HG02943 (cell line): ENCODE results near the gene CRB2.

Experiments
- ATAC-seq: cut with Tn5 transposase; IDR thresholded peaks from one replicate; pipeline ENCODE4 v1.9.1; 2021; ENCODE audit warnings: mild to moderate bottlenecking, low read depth, moderate library complexity; ENCODE audit not compliant: unreplicated experiment

CRB2 gene

DNA sequence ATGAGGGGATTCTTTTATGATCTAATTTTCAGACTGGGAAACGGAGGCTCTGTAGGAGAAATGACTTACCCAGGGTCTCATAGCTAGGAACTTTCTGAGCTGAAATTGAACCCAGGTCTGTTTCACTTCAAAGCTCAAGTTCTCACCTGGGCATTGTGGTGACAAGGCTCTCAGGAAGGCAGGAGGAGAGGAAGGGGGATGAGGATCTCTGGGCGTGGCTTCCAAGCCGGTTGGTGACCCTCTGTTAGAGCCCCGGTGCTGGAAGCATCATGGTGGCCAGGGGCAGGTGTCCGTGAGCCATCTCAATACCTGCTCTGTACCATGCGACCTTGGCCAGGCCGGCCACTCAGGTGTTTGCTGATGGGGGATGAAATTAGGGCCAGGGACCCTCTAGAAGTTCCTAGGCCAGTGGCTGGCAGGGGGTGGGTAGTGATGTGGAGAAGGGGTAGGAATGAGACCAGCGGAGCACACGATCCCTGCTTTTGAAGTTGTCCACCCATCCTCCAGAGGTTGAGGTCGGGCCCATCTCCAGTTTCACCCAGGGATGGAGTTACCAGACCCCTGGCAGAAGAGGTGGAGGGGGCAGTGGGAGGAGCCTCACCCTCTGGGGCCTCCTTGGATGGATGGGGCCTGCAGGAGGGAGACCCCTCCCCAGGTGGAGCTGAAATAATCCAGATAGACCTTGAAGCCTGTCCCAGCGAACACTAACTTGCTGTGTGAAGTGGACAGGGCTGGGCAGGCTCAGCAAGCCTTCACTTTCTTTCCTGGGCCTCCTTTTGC lies 5.9 kb downstream of the CRB2 start:
- ATAC-seq: no peak

DNA sequence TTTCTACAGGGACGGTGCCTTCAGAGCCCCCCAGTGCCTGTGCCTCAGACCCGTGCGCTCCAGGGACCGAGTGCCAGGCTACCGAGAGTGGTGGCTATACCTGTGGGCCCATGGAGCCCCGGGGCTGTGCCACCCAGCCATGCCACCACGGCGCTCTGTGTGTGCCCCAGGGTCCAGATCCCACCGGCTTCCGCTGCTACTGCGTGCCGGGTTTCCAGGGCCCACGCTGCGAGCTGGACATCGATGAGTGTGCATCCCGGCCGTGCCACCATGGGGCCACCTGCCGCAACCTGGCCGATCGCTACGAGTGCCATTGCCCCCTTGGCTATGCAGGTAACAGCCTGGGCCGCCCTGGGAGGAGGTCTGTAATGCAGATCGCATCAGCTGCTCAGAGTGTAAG lies 6.9 kb downstream of the CRB2 start:
- ATAC-seq: no peak

DNA sequence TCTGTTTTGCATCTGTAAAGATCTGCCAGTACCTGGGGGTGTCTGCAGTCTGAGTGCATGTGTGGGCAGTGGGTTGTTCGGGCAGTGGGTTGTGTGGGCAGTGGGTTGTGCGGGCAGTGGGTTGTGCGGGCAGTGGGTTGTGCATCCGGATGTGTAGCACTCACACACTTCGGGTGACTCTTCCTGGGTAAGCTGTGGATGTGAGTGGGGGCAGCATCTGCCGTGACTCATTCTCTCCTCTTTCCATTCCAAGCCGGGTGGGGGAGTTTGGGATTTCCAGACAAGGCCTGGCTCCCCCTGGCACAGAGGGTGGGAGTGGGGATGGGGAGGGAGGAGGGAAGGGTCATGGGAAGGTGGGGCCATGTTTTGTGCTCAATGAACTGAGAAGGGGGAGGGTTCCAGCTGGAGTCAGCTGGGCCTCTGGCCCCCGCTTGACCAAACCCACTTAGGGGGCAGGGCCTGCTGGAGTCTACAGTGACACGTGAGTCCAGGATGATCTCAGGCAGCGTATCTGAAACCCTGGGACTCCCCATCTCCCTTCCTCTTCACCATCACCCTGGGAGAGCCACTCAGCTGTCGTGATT lies 8.3 kb downstream of the CRB2 start:
- no peak for ATAC-seq

DNA sequence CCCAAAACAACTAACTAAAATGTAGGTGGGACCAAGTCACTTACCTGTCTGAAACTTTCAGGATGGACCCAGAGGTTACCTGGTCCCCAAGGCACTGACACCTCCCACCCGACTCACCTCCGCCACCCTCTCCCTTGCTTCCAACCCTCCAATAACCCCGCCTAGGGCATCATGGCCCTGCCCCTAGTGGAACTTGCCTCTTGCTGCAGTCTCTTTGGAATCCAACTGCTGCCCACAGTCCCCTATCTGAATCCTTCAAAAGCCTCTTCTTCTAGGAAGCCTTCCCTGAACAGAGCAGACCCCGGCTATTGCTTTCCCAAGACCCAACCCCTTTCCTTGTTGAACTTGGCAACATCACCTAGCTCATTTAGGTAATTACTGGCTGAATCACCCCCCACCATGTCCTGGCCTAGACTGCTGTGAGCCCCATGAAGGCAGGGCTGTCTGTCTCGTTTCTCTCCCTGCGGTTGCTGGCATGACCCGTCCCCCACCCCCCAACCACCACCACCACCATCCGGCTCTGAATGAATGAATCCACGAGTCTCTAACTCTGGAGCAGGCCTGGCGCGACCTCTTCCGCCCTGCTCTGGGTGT lies 9.4 kb downstream of the CRB2 start:
- no peak for ATAC-seq

DNA sequence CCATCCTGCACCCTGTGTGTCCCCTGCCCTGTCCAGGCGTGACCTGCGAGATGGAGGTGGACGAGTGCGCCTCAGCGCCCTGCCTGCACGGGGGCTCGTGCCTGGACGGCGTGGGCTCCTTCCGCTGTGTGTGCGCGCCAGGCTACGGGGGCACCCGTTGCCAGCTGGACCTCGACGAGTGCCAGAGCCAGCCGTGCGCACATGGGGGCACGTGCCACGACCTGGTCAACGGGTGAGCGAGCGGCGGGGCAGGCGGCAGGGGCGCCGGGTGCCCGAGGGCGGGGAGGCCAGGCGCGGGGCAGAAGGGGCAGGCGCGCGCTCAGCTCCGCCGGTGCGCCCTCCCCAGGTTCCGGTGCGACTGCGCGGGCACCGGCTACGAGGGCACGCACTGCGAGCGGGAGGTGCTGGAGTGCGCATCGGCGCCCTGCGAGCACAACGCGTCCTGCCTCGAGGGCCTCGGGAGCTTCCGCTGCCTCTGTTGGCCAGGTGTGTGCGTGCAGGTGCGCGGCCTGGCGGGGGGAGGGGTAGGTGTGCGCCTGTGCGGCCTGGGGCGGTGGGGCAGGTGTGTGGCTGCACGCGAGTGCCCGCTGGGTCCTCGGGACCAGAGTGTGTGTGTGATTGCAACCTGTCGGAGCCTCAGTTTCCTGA lies 10.0 kb downstream of the CRB2 start:
- ATAC-seq: no peak

DNA sequence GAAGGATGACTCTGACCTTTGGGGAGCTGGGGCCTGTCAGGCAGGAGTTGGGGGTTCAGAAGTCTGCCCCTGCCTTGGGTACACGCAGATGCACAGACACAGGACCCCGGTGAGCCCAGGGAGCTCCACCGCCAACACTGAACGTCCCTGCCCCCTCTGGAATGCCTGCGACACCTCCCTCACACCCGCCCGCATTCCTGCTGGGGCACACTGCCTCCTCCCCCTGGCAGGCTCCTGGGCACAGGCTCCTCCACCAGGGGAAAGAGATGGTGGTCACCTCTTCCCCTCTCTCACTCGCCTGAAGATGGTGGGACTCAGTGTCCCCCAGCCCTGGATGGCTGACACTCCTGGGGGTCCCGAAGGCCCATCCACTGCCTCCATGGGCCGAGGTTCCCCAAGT lies 12.0 kb downstream of the CRB2 start:
- ATAC-seq: no peak

DNA sequence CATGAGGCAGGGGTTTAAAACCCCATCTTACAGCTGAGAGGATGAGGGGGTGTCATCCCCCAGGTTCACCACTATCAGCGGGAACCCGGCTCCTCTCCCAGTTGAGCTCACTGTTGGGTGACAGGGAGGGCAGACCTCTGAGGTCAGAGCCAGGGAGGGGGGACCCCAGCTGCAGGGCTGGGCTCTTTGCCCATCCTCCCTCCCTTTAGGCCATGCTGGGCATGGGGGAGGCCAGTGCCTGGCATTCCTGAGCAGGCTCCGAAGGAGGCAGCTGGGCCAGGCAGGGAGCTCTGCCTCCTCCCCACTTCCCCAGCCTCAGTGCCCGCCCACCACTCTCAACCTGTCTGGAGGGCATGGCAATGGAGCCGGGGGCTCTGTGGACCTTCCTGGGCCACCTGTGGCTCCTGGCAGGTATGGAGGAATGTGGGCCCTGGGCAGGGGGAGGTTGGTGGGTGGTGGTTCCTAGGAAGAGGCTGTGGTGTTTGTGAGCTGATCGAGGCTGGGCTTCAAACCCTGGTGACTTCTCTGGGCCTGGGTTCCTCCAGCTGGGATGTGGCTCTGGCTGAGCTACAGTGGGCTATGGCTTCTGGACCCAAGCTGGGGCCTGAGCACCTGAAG lies 12.6 kb downstream of the CRB2 start:
- no peak for ATAC-seq

DNA sequence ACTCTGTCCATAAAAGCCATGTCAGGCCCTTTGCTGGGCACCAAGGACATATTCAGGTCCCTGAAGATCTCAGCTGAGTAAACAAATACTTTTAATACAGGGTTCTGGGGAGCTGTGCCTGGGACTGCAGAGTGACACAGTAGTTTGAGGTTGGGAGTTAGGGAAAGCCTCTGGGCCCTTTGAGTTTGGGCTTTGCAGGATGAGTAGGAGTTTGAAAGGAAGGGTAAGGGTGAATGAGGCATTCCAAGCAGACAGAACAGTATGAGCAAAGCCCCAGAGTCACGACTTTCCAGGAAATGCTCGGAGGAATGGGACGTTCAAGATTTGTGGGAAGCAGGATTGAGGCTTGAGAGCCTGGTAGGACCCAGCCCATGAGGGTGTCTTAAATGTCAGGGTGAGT lies 13.3 kb downstream of the CRB2 start:
- no peak for ATAC-seq

DNA sequence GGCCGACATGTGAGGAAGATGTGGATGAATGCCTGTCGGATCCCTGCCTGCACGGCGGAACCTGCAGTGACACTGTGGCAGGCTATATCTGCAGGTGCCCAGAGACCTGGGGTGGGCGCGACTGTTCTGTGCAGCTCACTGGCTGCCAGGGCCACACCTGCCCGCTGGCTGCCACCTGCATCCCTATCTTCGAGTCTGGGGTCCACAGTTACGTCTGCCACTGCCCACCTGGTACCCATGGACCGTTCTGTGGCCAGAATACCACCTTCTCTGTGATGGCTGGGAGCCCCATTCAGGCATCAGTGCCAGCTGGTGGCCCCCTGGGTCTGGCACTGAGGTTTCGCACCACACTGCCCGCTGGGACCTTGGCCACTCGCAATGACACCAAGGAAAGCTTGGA lies 14.1 kb downstream of the CRB2 start:
- no peak for ATAC-seq

DNA sequence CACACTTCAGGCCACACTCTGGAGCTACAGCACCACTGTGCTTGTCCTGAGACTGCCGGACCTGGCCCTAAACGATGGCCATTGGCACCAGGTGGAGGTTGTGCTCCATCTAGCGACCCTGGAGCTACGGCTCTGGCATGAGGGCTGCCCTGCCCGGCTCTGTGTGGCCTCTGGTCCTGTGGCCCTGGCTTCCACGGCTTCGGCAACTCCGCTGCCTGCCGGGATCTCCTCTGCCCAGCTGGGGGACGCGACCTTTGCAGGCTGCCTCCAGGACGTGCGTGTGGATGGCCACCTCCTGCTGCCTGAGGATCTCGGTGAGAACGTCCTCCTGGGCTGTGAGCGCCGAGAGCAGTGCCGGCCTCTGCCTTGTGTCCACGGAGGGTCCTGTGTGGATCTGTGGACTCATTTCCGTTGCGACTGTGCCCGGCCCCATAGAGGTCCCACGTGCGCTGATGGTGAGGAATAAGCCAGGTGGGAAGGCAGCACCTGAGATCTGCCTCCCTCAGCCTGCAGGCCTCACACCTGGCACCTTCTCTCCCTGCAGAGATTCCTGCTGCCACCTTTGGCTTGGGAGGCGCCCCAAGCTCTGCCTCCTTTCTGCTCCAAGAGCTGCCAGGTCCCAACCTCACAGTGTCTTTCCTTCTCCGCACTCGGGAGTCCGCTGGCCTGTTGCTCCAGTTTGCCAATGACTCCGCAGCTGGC lies 14.7 kb downstream of the CRB2 start:
- no peak for ATAC-seq

DNA sequence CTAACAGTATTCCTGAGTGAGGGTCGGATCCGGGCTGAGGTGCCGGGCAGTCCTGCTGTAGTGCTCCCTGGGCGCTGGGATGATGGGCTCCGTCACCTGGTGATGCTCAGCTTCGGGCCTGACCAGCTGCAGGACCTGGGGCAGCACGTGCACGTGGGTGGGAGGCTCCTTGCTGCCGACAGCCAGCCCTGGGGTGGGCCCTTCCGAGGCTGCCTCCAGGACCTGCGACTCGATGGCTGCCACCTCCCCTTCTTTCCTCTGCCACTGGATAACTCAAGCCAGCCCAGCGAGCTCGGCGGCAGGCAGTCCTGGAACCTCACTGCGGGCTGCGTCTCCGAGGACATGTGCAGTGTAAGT lies 15.2 kb downstream of the CRB2 start:
- no peak for ATAC-seq

DNA sequence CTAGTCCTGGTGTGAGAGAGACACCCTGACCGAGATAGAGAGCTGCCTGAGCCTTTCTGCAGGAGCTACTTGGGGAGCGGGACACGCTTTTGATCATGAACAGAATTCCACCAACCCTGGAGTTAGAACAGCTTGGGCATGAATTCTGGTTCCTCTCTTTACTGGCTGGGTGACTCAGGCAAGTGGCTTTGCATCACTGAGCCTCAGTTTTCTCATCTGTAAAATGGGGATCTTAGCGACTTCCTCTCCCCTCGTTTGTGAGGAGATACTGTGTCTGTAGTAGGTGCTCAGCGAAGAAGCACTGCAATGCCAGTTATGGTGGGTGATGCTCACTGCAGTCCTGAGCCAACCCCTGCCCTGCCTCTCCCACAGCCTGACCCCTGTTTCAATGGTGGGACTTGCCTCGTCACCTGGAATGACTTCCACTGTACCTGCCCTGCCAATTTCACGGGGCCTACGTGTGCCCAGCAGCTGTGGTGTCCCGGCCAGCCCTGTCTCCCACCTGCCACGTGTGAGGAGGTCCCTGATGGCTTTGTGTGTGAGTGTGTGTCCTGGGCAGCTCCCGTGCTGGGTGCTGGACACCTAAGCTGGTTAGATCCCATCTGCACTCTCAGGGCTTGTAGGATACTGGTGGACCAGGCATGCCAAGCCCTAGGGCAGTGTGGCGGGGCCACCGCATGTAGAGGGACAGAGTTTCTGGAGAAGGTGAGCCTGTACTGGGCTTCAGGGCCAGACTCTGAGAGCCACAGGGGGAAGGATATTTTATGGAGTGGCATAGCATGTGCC lies 16.0 kb downstream of the CRB2 start:
- no peak for ATAC-seq

DNA sequence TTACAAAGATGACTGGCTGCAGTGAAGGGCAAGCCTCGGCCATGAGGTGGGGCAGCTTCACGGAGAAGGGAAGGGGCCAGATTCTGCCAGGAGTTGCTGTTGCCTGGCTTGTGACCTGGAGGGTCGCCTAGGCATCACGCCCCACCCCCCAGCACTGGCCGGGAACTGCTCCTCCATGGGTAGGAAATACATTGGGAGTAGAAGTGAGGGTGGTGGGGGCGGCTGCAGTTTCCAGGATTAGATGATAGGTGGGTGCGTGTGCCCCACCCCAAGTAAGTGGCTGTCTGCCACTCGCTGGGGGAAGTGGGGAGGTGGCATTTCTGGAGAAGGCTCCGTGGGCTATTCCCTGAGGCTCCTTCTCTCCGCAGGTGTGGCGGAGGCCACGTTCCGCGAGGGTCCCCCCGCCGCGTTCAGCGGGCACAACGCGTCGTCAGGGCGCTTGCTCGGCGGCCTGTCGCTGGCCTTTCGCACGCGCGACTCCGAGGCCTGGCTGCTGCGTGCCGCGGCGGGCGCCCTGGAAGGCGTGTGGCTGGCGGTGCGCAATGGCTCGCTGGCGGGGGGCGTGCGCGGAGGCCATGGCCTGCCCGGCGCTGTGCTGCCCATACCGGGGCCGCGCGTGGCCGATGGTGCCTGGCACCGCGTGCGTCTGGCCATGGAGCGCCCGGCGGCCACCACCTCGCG lies 16.9 kb downstream of the CRB2 start:
- no peak for ATAC-seq

DNA sequence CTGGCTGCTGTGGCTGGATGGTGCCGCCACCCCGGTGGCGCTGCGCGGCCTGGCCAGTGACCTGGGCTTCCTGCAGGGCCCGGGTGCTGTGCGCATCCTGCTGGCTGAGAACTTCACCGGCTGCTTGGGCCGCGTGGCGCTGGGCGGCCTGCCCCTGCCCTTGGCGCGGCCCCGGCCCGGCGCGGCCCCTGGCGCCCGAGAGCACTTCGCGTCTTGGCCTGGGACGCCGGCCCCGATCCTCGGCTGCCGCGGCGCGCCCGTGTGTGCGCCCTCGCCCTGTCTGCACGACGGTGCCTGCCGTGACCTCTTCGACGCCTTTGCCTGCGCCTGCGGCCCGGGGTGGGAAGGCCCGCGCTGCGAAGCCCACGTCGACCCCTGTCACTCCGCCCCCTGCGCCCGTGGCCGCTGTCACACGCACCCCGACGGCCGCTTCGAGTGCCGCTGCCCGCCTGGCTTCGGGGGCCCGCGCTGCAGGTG lies 17.5 kb downstream of the CRB2 start:
- no peak for ATAC-seq

DNA sequence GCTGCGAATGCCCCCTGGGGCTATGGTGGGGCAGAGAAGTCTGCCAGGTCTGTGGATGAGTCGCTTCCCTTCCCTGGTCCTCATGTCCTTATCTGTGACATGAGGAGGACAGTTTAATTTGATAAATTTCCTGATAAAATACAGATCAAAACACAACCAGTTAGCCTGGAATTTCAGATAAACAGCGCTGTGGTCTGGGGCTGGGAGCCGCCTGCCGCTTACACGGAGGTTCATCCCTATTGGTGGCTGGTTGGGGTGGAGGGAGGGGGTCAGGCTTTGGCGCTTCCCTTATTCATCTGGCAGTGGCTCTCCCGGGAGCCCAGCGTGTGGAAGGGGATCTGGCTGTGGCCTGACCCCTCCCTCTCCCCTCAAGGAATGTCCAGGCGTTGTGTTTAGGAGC lies 17.9 kb downstream of the CRB2 start:
- no peak for ATAC-seq

DNA sequence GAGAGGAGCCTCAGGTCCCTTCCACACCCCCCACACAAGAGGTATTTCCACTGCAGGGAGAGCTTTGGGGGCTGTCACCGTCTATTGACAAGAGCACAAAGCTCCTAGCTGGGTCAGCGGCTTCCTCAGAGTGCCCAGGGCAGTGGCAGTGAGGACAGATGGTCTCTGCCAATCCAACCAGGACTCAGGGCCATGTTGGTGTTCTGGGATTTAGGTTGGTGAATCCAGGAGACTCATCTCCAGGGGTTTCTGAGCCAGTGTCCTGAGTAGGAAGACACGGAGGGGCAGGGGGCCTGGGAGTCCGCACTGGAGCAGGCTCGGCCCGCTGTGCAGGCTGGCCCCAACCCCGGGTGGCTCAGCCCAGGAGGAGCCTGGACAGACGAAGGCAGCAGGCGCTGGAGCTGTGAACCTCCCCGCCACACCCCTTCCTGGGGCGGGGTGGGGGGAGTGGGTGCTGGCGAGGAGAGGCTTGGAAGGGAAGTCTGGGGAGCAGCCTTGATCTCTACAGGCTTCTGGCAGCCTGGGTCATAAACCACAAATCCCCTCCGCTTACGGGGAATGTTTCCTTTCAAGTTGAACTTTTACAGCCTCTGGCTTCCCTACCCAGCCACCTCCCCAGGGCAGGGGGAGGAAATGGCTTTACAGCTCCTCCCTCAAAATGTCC lies 19.6 kb downstream of the CRB2 start:
- ATAC-seq: no peak

DNA sequence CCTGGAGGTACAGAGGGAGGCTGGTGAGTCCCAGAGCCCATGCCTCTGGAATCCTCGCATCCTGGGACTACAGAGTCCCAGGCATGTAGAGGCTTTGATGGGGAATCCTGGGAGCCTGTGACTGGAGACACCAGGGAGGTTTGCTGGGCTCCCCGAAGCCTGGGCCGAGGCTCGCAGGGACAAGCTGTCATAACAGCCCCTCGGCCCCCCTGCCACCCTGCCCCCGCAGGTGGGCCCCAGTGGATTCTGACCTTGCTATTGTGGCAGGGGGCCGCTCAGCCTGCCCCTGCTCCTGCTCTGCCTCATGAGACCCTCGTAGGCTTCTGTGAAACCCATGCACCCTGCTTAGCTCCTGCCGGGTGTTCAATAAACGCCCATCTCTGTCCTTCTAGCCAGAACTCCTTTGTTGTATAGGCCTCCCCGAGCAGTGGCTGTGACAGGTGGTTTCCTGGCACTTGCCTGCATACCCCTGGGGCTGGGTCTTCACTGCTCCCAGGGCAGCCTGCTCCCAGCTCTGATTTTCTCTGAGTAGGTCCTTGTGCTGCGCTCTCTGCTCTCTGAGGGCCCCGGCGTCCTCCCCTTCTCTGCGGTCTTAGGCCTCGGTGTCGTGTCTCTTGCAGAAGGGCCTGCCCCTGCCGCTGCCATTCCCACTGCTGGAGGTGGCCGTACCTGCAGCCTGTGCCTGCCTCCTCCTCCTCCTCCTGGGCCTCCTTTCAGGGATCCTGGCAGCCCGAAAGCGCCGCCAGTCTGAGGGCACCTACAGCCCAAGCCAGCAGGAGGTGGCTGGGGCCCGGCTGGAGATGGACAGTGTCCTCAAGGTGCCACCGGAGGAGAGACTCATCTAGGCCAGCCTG lies 20.4 kb downstream of the CRB2 start:
- ATAC-seq: no peak
